Measurements from ENCODE around the gene MAP3K20.
A peak's percentile ranks its signal among the peaks of the same experiment; 100 is the strongest.

Gene MAP3K20

GRCh38 chr2:173109253-173110188 lies 33.9 kb downstream of the MAP3K20 start:
- no peak overlapping the region for H3K4me3 ChIP-seq (ENCODE audit: low read length)
- peak; percentile 53 for DNase-seq (ENCODE audit: low read depth)
- no peak for TF ChIP-seq CTCF (conservative IDR thresholded peaks at IDR 0.05; ENCODE audit: low read depth, low read length)

GRCh38 chr2:173117678-173118077 lies 42.0 kb downstream of the MAP3K20 start:
- no peak for DNase-seq (ENCODE audit: low read depth)
- TF ChIP-seq CTCF (conservative IDR thresholded peaks at IDR 0.05; ENCODE audit: low read depth, low read length), result no peak

GRCh38 chr2:173118395-173118794 lies 42.7 kb downstream of the MAP3K20 start:
- no peak for TF ChIP-seq CTCF (conservative IDR thresholded peaks at IDR 0.05; ENCODE audit: low read depth, low read length)
- DNase-seq (ENCODE audit: low read depth), result peak; percentile 67
- H3K4me3 ChIP-seq (ENCODE audit: low read length), result no peak overlapping the region

More at GRCh38 chr2:173117678-173118077, 42.0 kb downstream of the MAP3K20 start:
- no peak overlapping the region for H3K4me3 ChIP-seq (ENCODE audit: low read length)

- no peak overlapping the region for H3K4me3 ChIP-seq (ENCODE audit: low read length)
- TF ChIP-seq CTCF (conservative IDR thresholded peaks at IDR 0.05; ENCODE audit: low read depth, low read length), result no peak
- no peak for DNase-seq (ENCODE audit: low read depth)
Measured at GRCh38 chr2:173119069-173119807, 43.6 kb downstream of the MAP3K20 start.

GRCh38 chr2:173119944-173120343 lies 44.3 kb downstream of the MAP3K20 start:
- H3K4me3 ChIP-seq (ENCODE audit: low read length), result no peak overlapping the region
- no peak for DNase-seq (ENCODE audit: low read depth)
- no peak for TF ChIP-seq CTCF (conservative IDR thresholded peaks at IDR 0.05; ENCODE audit: low read depth, low read length)

- H3K4me3 ChIP-seq (ENCODE audit: low read length), result no peak overlapping the region
- no peak for DNase-seq (ENCODE audit: low read depth)
- no peak for TF ChIP-seq CTCF (conservative IDR thresholded peaks at IDR 0.05; ENCODE audit: low read depth, low read length)
Measured at GRCh38 chr2:173122936-173123335, 47.3 kb downstream of the MAP3K20 start.

All from retinal pigment epithelial cell (primary cell).